Stimulated activated CD8-positive, alpha-beta memory T cell treated with anti-CD3 and anti-CD28 coated beads, Interleukin-7, amount 100 ng/mL, for 48 hours (primary cell): ENCODE results near the gene NKTR.
"Not testable (repeated sequence)": the region's sequence is repeated elsewhere in the genome, so short reads cannot be mapped to it uniquely, and the experiment has no call there.

Experiments used
- DNase-seq, 2 donors: peaks; one replicate each; pipeline ENCODE4 v3.0.0-alpha.2; 2020; ENCODE audit warnings: low read depth in 1 of 2; ENCODE audit errors: extremely low read depth in 1 of 2

The NKTR gene

GRCh38 chr3:42600111-42600957 is at the start of gene NKTR:
NKTR (plus strand) TSS chr3:42600686; CDS start chr3:42601007, 321 bp downstream.
- peak; percentile 97 to 98 for DNase-seq

- DNase-seq, result no peak
Observed at GRCh38 chr3:42552830-42553229, 47.7 kb upstream of the NKTR start.

- DNase-seq, result no peak
Observed at GRCh38 chr3:42556089-42556632, 44.3 kb upstream of the NKTR start.

DNA sequence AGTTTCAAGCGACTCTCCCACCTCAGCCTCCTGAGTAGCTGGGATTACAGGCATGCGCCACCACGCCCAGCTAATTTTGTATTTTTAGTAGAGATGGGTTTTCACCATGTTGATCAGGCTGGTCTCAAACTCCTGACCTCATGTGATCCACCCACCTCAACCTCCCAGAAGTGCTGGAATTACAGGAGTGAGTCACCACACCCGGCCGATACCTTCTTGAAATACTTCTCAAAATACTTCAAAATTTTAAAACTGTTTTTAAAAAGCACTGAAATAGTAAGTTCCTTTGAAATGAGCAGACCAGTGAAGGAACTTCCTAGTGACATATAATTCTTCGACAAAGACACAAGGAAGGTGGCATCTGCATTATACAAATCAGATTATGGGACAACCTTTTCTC is 43.7 kb upstream of the NKTR start:
- not testable (repeated sequence) for DNase-seq

DNA sequence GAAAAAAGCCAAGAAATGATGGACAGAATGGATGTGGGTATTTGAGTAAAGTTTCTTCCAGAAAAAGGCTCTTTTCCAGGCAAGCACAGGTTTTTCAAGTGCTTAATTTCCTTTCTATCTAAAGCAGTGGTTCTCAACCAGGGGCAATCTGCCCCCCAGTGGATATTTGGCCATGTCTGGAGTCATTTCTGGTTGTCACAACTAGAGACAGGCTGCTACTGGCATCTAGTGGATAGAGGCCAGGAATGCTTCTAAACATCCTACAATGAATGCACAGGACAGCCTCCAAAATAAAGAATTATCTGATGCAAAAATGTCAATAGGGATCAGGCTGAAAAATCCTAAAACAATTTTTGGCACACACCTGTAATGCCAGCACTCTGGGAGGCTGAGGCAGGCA is 42.6 kb upstream of the NKTR start:
- no peak for DNase-seq

DNA sequence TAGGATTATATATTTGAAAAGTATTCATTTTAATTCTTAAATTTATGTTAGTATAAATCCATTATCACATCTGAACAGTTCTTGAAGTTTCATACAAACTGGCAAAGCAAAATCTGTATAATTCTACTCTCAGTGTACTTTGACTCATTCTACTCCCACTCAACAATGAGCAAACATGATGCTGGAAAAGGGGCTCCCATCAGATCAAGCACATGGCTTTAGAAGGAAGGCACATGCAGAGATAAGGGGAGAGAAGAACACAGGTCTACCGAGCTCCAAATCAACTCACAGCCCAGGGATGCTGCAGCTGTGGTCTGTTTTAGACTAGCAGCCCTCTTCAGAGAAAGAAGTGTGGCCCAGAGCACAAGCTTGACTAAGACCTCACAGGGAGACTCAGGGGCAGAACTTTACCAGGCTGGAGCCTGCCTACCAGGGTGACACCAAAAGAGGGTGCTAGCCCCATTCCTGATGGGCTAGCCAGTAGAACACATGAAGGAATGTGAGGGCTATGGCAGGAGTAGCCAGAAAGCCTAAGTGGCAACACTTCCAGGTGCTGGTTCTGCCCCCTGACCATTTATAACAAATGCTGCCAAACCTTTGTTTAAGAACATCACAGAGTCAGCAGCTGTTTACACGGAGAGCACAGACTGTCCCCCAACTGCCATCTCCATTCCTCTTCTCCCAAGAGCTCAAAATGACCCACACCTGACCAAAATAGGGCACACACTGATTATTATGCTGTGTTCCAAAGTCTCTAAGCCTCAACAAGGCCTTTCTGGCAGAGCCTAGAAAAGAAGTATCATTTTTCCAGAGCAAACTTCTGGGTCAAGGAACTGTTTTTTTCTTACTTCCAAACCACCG is 38.2 kb upstream of the NKTR start:
- no peak for DNase-seq

DNA sequence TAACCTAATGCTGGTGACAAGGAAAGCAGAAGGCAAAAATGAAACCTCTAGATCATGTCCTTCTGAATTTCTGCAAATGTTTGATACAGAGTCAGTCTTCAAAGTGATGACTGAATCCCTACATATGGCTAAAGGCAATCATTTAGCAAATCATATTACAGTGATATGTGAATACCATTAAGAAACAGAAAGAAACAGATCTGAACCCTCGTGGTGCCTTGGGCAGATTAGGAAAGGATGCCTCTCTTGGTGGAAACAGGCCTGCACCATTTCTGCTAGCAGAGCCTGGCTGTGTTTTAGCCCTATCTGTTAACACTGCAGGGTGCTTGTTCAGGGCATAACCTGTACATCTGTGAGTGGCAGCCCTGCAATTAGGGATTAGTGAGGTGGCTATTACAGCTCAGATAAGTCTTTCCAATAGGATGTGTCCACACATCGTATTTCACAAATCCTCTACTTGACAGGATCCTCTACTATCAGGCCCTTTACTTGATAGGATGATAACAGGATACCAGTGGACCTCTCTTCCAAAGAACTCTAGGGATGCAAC is 30.8 kb upstream of the NKTR start:
- no peak for DNase-seq

DNA sequence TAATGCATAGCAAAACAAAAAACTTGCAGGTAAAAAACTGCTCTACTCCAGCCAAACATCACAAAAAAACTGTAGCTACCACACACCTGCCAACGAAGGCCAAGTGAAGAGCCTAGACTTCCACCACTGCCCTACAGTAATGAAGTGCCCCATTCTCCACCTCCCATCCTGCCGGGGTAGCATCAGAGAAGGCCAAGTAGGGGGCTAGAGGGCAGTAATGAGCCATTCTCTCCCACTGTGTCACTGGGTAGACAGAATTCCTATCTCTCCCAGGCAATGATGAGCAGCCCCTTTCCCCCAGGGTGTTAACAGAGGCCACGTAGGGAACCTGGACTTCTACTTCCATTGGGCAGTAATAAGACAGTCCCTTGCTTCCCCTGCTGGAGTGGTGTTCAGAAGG is 28.2 kb upstream of the NKTR start:
- DNase-seq, result no peak

GRCh38 chr3:42575137-42575741 is 25.2 kb upstream of the NKTR start:
- DNase-seq, result no peak

DNA sequence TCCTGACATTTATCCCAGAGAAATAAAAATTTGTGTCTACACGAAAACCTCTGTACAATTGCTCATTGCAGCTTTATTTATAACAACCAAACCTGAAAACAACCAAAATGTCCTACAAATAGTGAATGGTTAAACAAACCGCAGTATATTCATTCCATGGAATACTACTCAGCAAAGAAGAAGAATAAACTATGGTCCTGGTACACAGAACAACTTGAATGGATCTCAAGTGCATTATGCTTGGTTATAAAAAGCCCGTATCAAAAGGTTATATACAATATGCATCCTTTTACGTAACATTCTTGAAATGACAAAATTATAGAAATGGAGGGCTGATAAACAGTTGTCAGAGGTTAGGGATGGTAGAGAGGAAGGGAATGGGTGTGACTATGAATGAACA is 22.4 kb upstream of the NKTR start:
- no peak for DNase-seq

- not testable (repeated sequence) for DNase-seq
Observed at GRCh38 chr3:42579346-42579745, 21.1 kb upstream of the NKTR start.

DNA sequence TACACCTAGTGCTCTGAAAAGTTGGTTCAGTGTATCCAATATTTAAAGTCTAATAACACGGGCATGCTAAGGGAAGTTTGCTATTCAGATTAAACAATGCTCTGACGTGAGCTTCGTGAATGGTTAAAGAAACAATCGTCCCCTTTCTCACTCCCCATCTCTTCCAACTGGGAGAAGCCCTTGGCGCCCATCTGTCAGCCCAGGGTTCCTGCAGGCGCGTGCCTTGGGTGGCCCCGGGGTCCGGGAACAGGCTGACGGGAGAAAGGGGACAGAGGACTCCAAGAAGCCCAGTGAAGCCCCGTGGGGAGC is 19.1 kb upstream of the NKTR start:
- no peak for DNase-seq

- peak; percentile 94 to 96 for DNase-seq
Observed at GRCh38 chr3:42581709-42582473, 18.6 kb upstream of the NKTR start, which contains the start of gene SEC22C. SEC22C (minus strand) TSS chr3:42581967; CDS start chr3:42569046, 12,921 bp downstream.

GRCh38 chr3:42582474-42583070 is 17.9 kb upstream of the NKTR start:
- DNase-seq, result no peak

DNA sequence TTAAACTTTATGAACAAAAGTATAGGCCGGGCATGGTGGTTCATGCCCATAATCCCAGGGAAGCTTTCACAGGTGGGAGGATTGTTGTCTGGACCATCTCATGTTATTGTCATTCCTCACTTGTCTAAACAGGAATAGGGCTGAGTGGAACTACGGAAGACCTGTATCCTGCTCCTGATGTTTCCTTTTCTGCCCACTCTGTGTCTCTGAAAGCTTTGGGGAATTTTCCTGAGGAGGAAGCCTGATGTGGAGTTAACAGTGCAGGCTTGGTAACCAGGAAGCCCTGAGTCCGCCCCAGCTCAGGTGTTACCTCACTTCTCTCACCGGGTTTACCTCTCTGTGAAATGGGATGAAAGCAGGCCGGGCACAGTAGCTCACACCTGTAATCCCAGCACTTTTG is 11.9 kb upstream of the NKTR start:
- DNase-seq, result no peak

DNA sequence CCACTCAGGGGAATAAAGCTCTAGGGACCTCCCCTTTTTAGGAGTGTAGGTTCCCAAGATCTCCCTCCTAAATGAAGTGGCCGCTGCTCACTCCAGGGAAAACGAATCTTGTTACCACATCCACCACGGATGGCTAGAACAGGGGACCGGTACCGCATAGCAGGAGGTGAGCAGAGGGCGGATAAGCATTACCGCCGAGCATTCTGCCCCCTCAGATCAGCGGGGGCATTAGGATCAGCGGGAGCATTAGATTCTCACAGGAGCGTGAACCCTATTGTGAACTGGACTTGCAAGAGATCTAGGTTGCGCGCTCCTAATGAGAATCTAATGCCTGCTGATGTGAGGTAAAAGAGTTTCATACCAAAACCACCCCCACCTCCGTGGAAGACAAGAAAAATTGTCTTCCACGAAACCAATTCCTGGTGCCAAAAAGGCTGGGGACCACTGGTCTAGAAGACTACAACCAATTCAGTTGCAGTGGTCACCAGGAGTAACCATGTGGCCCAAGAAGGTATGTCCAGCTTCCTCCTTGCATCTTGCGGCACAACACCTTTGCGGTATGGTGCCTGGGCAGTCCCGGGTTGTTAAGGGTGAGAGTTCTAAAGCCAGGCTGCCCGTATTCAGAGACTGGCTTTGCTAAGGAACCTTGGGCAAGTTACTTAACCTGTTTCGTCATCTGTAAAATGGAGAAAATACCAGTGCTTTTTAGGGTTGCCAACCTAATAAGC is 10.9 kb upstream of the NKTR start:
- DNase-seq, result no peak

- no peak for DNase-seq
Observed at GRCh38 chr3:42590989-42591756, 9.3 kb upstream of the NKTR start.

DNA sequence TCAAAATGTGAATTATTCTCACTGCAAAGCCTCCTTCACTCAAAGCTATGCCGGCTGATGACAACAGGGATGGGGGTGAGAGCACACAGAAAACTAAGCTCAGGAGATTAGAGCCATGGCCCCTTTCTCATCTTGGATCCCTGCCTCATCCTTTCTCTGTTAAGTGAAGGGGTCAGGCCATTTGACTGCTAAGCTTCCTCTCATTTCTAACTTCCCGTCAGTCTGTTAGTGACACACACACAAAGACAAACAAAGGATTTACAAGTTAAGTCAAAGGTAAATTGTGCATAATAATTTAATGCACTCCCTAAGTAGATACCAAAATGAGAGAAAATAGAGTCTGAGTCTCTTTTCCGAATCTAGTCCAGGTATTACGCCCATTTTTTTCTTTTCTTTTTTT is 8.7 kb upstream of the NKTR start:
- no peak for DNase-seq
